GM12878 (cell line): ENCODE results near the gene HK3. TPM values are rescaled to one million over a fixed set of nuclear protein-coding genes. Genes with fewer than 3 reads are reported as not detected.

Experiments used
- ATAC-seq: fragments of 200-7000 bp; cut with Tn5 transposase; 3 replicates; pipeline ENCODE4 v1.9.1; 2020; ENCODE audit warnings: mild to moderate bottlenecking, moderate library complexity
- BruUV-seq: library from RNA; stranded (reverse); fragments of 400-500 nt; replicated peaks from 2 replicates; lab custom pipeline; 2021; lab: Mats Ljungman, UMichigan
- CTCF ChIA-PET: fragments of 300-600 bp; sonication (Branson Sonifier 250); formaldehyde crosslinking; extraction: SDS; loops from one replicate; lab custom pipeline; 2021; ENCODE audit warnings: inconsistent platforms; lab: Yijun Ruan, JAX
- POLR2A ChIA-PET: fragments of 350-600 bp; formaldehyde crosslinking; extraction: SDS; loops from one replicate; lab custom pipeline; 2021; ENCODE audit warnings: inconsistent platforms; lab: Charles Lee
- RAD21 ChIA-PET: fragments of 300-600 bp; sonication (Branson Sonifier 250); formaldehyde crosslinking; loops from one replicate; lab custom pipeline; 2023; ENCODE audit warnings: antibody characterized with exemption; ENCODE audit not compliant: unreplicated experiment; lab: Charles Lee
- SMC1A ChIA-PET: fragments of 300-600 bp; sonication (Branson Sonifier 250); formaldehyde crosslinking; loops from one replicate; lab custom pipeline; 2023; ENCODE audit not compliant: unreplicated experiment, uncharacterized antibody; lab: Charles Lee
- DNase-seq: peaks from one replicate; pipeline ENCODE4 v3.0.0-alpha.2; 2011; ENCODE audit warnings: low read depth, low spot score
- FAIRE-seq: peaks from 3 replicates; lab custom pipeline; 2011; peaks lifted over from hg19 to GRCh38; lab: Jason Lieb, UNC
- H2AFZ ChIP-seq: 2 replicates; pipeline ENCODE4 v1.6.0; 2011; ENCODE audit warnings: low read depth, low read length, control low read depth; ENCODE audit not compliant: control insufficient read depth
- H3K27ac ChIP-seq: 2 replicates; pipeline ENCODE4 v1.5.1; 2011; ENCODE audit warnings: control low read depth; ENCODE audit not compliant: control insufficient read depth, insufficient read depth
- H3K27me3 ChIP-seq, 2 experiments: replicated peaks in 1 of 2; 2 replicates each; pipeline versions ENCODE4 v1.6.0 to v1.6.1; 2011; ENCODE audit warnings: low read length in 1 of 2; ENCODE audit not compliant: control insufficient read depth in 2 of 2, insufficient read depth in 2 of 2
- H3K36me3 ChIP-seq, 2 experiments: 2 replicates each; pipeline ENCODE4 v1.5.1; 2011; ENCODE audit warnings: low read length in 1 of 2; ENCODE audit not compliant: control insufficient read depth in 2 of 2, insufficient read depth in 2 of 2
- H3K4me1 ChIP-seq: 2 replicates; pipeline ENCODE4 v1.6.1; 2011; ENCODE audit warnings: mild to moderate bottlenecking, low read length, moderate library complexity, mixed read lengths; ENCODE audit not compliant: control insufficient read depth, insufficient read depth
- H3K4me2 ChIP-seq: 2 replicates; pipeline ENCODE4 v1.6.0; 2011; ENCODE audit warnings: control low read depth; ENCODE audit not compliant: control insufficient read depth, insufficient read depth
- H3K4me3 ChIP-seq: fragments of 200-600 bp; sonication (generic); 2 replicates; pipeline ENCODE4 v1.5.1; 2016
- H3K79me2 ChIP-seq: 2 replicates; pipeline ENCODE4 v1.6.0; 2011; ENCODE audit warnings: low read length; ENCODE audit not compliant: control insufficient read depth, insufficient read depth
- H3K9ac ChIP-seq: 2 replicates; pipeline ENCODE4 v1.8.0; 2011; ENCODE audit warnings: low read length, control low read depth, mixed read lengths; ENCODE audit not compliant: control insufficient read depth, insufficient read depth
- H3K9me3 ChIP-seq: replicated peaks from 3 replicates; pipeline ENCODE4 v1.5.1; 2011; ENCODE audit warnings: mild to moderate bottlenecking, low read length; ENCODE audit not compliant: control insufficient read depth, insufficient read depth
- H4K20me1 ChIP-seq: 2 replicates; pipeline ENCODE4 v1.6.0; 2011; ENCODE audit not compliant: control insufficient read depth, insufficient read depth
- BCLAF1 ChIP-seq: fragments of 450-650 bp; IDR thresholded peaks from 2 replicates; pipeline ENCODE4 v1.6.1; 2017; ENCODE audit warnings: antibody characterized with exemption, mild to moderate bottlenecking, moderate library complexity
- EGR1 ChIP-seq, 2 experiments: IDR thresholded peaks; 1 replicate in 1 of 2; 2 replicates in 1 of 2; pipeline ENCODE4 v1.6.1; 2011 to 2012; ENCODE audit warnings: low read depth in 2 of 2, low read length in 2 of 2, borderline replicate concordance in 1 of 2, mild to moderate bottlenecking in 1 of 2, moderate library complexity in 1 of 2
- ELK1 ChIP-seq: IDR thresholded peaks from 2 replicates; pipeline ENCODE4 v1.6.1; 2012; ENCODE audit warnings: low read depth, low read length, improper control_type of control experiment
- EZH2 ChIP-seq: IDR thresholded peaks from 2 replicates; pipeline ENCODE4 v1.6.1; 2012; ENCODE audit warnings: low read depth, mild to moderate bottlenecking, control low read depth, inconsistent platforms, low read length, borderline replicate concordance; ENCODE audit not compliant: control insufficient read depth
- HCFC1 ChIP-seq: fragments of 150-350 bp; IDR thresholded peaks from 2 replicates; pipeline ENCODE4 v1.6.1; 2014; ENCODE audit warnings: low read length
- KAT2A ChIP-seq: conservative IDR thresholded peaks from 2 replicates; pipeline ENCODE4 v1.6.1; 2011; ENCODE audit warnings: low read depth, low read length; ENCODE audit not compliant: control insufficient read depth
- MEF2B ChIP-seq: fragments of 450-650 bp; IDR thresholded peaks from 2 replicates; pipeline ENCODE4 v1.6.1; 2018; ENCODE audit warnings: mild to moderate bottlenecking, moderate library complexity; ENCODE audit not compliant: partially characterized antibody, poor library complexity, severe bottlenecking
- RB1 ChIP-seq: fragments of 450-650 bp; formaldehyde crosslinking; IDR thresholded peaks from 2 replicates; pipeline ENCODE4 v1.6.1; 2017; ENCODE audit warnings: mild to moderate bottlenecking, borderline replicate concordance
- SRF ChIP-seq, 2 experiments: IDR thresholded peaks; 2 replicates each; pipeline ENCODE4 v1.6.1; 2011; ENCODE audit warnings: low read depth in 2 of 2, low read length in 2 of 2, mild to moderate bottlenecking in 1 of 2, moderate library complexity in 1 of 2
- TCF3 ChIP-seq: IDR thresholded peaks from 2 replicates; pipeline ENCODE4 v1.6.1; 2012; ENCODE audit warnings: low read depth, mild to moderate bottlenecking, low read length, borderline replicate concordance; ENCODE audit not compliant: insufficient read depth
- TCF7 ChIP-seq: IDR thresholded peaks from 2 replicates; pipeline ENCODE4 v1.6.1; 2014; ENCODE audit warnings: antibody characterized with exemption, borderline replicate concordance
- YY1 ChIP-seq: IDR thresholded peaks from 2 replicates; pipeline ENCODE4 v1.6.1; 2011; ENCODE audit warnings: low read depth, mild to moderate bottlenecking, low read length
- ZNF384 ChIP-seq: IDR thresholded peaks from 2 replicates; pipeline ENCODE4 v1.6.1; 2012; ENCODE audit warnings: low read depth, mild to moderate bottlenecking, low read length, improper control_type of control experiment, borderline replicate concordance
- WGBS: methylation state at CpG from one replicate; pipeline ENCODE4 v1.1.6; 2016; ENCODE audit warnings: low lambda C conversion rate; ENCODE audit not compliant: insufficient replicate concordance, insufficient coverage; ENCODE audit errors: missing lambda C conversion rate; 5-methylcytosine and 5-hydroxymethylcytosine counted together
- in situ Hi-C: fragments of 300-500 bp; cut with MboI; formaldehyde crosslinking; loops from 9 replicates; pipeline ENCODE4 v1.14.3; 2018; ENCODE audit warnings: mixed read lengths
- intact Hi-C: fragments of 100-400 bp; cut with micrococcal nuclease; formaldehyde crosslinking; loops from one replicate; pipeline ENCODE4 v1.14.2; 2022; ENCODE audit not compliant: unreplicated experiment
- polyA plus RNA-seq, 11 experiments: library from polyadenylated mRNA; depleted of rRNA in 4 of 11; unstranded in 6 of 11; stranded (reverse) in 5 of 11; fragments of >200 nt; fragmentation: Nextera tagmentation in 4 of 11; fragmentation: Illumina TruSeq in 1 of 11; extraction: Ambion mirVana in 4 of 11; extraction: Trizol in 1 of 11; gene quantifications; 1 replicate in 1 of 11; 2 replicates in 10 of 11; pipeline versions ENCODE4 v1.2.1 to v1.2.3, GENCODE V29; 2011 to 2016; ENCODE audit warnings: inconsistent platforms in 2 of 11, missing spikeins in 2 of 11, low read depth in 1 of 11
- total RNA-seq, 4 experiments: library from RNA; depleted of rRNA in 3 of 4; stranded (reverse); fragments of >200 nt in 3 of 4; fragmentation: Illumina TruSeq in 1 of 4; extraction: Trizol in 1 of 4; gene quantifications; 2 replicates each; pipeline versions ENCODE4 v1.2.1 to v1.2.3, GENCODE V29; 2013 to 2021

HK3 gene
- total and polyA plus RNA-seq, 10 of the 15 experiments (the other 5 are each of a cell fraction or from before 2014, with no cell fraction given): 0.13 to 1.3 (median 0.26) TPM; not detected in 4

GRCh38 chr5:176844281-176844680 is 54.9 kb downstream of the HK3 start:
- H3K9ac ChIP-seq: no peak overlapping the region
- POLR2A ChIA-PET: no interaction called here
- FAIRE-seq (no peak), DNase-seq (no peak), ATAC-seq (no peak)
- H3K27me3 ChIP-seq: no peaks in the 10 kb centered on the region; a peak in 1 of 4 replicates
- no peaks in the 10 kb centered on the region for H3K36me3 ChIP-seq
- 23% methylated on average over 10 of the region's 10 CpGs for WGBS
- no peaks in the 10 kb centered on the region for H3K9me3 ChIP-seq
- H2AFZ ChIP-seq: no peak overlapping the region
- in situ Hi-C loops: no loop called here
- H3K4me2 ChIP-seq: no peak overlapping the region
- CTCF ChIA-PET: no interaction called here
- TF ChIP-seq BCLAF1 (no peak), KAT2A (no peak), ELK1 (no peak), TCF3 (no peak), RB1 (no peak), ZNF384 (no peak), EZH2 (no peak), HCFC1 (no peak), TCF7 (no peak), YY1 (no peak), MEF2B (no peak), EGR1 (IDR thresholded peaks at IDR 0.05; ENCODE audit: borderline replicate concordance in 1 of 2, low read depth in 2 of 2, low read length in 2 of 2) (no peak), SRF (IDR thresholded peaks at IDR 0.05; ENCODE audit: low read depth in 2 of 2, low read length in 2 of 2) (no peak)
- H3K4me1 ChIP-seq: no peaks in the 10 kb centered on the region
- H3K4me3 ChIP-seq: no peak overlapping the region
- RAD21 ChIA-PET: no interaction called here
- no TSS peak for BruUV-seq
- no peaks in the 10 kb centered on the region for H4K20me1 ChIP-seq
- SMC1A ChIA-PET: no interaction called here
- intact Hi-C loops: no loop called here
- H3K27ac ChIP-seq: no peak overlapping the region
- no peaks in the 10 kb centered on the region for H3K79me2 ChIP-seq
